Ramos (cell line): ENCODE data around the gene FHIT.

ENCODE experiments used
- in situ Hi-C: fragments of 300-500 bp; cut with MboI; formaldehyde crosslinking; loops from one replicate; pipeline ENCODE4 v1.14.3; 2022; ENCODE audit warnings: low sequenced_read_pairs; ENCODE audit not compliant: unreplicated experiment

The FHIT gene

DNA sequence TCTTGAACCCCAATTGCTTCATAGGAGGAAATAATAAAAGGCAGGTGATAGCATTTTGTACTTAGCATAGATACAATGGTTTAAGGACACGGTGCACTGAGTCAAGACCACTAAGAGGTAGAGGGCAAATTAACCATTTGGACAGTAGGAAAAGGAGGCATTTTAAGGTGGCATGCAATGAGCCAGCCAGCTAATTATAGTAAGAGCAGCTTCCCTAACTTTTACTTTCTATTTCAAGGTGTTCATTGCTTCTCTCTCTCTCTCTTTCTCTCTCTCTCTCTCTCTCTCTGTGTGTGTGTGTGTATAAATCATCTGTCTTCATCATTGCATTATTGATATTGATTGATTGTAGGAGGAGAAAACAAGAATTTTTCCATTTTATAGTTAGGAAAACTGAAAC lies 1461.0 kb downstream of the FHIT start:
- in situ Hi-C loops: no loop called here

DNA sequence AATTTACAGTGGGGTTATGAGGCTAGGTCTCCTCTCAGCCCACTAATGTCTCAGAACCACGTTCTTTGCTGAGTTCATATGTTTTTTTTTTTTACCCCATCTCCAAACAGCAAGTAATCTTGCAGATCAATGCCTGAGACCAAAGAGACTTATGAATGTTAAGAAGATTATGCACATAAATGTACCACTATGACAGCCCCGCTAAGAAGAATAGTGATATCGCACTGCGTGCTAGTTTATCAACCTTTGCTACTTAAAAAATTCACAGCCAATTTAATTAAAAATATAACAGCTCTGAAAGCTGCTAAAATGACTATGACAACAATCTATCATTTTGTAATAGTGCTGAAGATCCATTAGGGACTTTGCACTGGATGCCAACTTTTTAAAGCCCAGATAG lies 1462.5 kb downstream of the FHIT start:
- in situ Hi-C loops: no loop called here

DNA sequence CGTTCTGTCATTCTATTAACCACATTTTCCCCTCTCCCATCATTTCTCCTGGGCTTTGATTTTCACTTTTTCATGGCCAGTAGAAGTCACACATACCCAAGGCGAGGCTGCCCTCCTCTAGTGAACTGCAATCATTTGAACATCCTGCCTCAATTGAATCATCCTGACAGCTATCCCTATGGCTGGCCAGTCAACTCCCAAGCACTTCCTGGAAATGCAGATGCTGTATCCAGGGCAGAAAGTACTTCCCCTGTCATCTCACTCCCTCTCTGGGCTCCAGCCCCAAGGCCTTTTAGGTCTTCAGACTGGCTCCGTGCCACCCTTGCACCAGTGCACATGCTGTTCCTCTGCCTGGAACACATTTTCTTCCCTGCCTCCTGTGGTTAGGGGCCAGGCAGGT lies 1463.1 kb downstream of the FHIT start:
- in situ Hi-C loops: no loop called here

DNA sequence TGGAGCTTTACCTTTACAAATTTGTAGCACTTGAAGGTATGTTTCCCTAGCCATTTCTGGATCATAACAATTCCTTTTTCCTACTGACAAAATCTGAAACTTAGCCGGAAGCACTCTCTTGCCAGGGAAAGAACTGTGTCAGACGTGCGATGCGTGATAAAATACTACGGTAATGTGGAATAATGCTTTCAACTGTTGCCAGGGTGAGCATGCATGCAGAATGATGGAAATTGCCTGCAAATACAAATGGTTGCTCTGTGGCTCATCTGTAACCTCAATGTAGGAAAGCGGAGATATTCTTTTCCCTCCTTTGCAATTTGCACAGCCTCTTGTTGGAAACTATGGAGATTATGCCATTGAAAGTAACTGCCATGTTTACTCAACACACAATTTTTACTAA lies 1464.9 kb downstream of the FHIT start:
- in situ Hi-C loops: no loop called here

DNA sequence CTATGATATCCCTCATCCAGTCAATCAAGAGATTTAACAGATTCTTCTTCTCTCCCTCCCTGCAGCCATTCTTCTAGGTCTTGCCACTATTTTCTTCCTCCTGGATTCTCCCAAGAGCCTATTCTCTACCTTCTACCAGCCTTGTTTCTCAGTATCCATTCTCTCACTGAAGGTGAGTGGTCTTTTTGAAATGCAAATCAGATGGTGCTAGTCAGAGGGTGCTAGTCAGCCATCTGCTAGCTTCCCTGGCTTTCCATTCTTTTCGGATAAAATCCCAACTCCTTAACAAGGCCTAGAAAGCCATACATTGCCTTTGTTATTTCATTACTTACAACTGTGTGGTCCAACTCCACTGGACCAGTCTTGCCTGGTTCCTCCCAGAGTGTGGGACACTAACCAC lies 1467.1 kb downstream of the FHIT start:
- in situ Hi-C loops: no loop called here

DNA sequence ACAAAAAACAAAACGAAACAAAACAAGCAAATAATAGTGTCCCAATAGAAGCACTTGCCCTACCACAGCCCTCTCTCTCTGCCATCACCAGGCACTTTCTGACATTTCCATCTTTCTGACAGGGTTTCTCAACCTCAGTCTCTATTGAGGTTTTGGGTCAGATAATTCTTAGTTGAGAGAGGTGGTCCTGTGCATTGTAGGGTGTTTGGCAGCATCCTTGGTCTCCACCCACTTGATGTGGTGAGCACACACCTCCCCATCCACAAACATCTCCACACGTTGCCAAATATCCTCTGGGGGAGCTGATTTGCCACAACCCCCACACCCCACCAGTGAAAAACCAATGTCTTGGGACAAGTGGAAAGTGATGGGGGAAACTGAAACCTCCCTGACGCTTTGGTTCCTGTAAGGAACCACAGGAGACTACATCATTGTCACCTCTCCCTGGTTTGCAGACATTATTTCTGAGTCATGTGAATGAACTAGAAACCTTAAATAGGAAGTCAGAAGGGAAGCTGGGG lies 1467.7 kb downstream of the FHIT start:
- in situ Hi-C loops: no loop called here

DNA sequence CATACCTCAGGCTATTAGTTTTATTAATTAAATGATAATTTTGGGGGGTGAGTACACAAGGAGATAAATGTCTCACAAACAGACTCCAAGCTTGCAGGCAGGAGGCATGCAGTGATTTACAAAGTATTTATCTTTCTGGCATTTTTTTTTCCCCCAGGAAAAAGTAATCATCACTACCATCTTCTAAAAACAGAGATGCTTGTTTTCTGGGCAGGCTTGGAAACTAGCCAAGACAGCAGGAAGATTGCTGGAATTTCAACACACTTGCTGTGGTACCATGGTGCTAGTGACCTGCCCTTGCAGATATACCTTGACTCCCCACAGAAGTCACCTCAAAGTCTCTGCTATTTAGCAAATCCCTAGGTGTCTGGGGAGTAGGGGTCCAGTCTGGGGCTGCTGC lies 1468.6 kb downstream of the FHIT start:
- in situ Hi-C loops: no loop called here

DNA sequence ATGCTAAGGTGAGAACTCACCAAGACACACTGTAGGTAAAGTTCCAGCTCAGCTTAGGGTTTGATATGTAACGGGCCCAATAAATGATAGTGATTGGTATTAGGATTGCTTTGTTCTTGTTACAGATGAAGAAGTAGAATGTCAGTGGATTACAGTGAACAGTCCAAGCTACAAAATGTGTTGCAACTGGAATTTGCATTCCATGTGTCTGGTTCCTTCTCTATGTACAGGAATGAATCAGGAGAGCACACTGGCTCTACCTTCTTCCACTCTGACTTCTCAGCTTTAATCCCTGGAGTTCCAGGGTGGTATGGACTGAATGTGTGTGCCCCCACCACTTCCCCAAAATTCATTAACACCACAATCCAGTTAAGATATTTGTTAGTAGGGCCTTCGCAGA lies 1471.0 kb downstream of the FHIT start:
- in situ Hi-C loops: no loop called here

DNA sequence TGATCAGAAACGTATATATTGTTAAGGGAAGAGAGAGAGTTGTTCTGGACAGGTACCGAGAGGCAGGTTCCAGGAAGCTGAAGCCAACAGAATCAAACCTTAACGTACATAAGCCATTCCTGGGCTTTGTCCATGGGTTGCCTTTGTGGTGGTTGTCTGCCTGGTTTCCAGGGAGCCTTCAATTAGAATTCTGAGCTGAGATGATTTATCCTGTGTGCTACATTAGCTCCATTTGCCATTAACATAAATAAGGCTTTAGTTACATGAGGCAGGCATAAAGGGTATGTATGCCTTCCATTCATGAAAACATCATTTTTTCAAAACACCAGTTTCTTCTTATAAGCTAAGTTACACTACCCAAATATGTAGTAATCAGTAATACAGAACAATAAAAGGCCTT lies 1472.0 kb downstream of the FHIT start:
- in situ Hi-C loops: no loop called here

DNA sequence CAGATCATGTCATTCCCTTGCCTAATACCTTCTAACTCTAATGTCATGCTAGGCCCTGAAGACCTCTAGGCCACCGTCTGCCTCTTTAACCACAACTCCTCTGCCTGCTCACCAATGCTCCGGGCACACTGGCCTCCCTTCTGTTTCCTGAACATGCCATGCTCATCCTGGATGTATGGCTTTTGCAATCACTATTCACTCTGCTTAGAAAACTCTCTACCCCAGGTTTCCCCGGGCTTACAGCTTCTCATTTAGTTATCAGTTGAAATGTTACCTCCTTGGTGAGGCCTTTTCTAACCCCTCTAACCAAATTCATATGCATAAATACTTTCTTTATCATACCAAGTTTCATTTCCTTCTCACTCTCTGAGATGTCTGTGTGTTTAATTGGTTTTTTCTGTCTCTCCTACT lies 1473.6 kb downstream of the FHIT start:
- in situ Hi-C loops: no loop called here

DNA sequence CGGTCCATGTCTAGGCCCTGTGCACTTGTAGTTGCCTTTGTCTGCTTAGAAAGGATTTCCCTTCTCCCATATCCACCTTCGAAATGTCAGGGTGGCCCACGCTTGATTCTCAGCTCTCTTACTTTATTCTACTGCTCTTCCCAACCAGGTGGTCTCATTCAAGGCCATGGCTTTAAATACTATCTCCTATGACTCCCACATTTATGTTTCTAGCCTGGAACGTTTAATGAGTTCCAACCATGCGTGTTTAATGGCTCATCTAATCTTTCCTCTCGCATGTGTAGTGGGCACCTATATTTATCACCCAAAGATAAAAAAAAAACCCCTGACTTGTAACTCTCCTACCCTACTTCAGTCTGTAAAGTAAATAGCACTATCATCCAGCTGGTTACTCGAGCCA lies 1474.2 kb downstream of the FHIT start:
- in situ Hi-C loops: no loop called here

DNA sequence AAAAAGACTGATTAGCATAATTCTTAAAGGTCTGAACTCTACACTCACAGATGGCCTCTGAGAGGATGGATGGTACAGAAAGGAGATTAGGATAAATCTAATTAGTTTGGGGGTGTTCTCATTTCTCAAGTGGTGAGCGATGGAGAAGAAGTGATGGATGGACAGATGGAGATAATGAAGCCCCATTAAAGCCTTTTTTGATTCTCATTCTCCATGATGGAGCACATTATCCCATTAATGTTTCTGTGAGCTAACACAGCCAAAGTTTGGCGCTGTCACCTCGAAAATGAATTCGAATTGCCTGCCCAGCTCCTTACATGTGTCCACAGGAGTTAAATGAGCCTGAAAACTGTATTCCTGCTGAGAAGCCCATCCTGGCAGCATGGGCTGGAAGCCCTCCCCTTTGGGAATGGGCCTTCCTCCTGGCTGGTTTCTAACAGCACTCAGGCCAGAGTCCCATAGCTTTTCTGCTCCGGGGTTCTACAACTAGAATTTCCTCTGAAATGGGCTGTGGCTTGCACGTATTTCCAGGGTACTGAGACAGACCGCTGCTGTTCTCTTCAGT lies 1475.4 kb downstream of the FHIT start:
- in situ Hi-C loops: no loop called here

DNA sequence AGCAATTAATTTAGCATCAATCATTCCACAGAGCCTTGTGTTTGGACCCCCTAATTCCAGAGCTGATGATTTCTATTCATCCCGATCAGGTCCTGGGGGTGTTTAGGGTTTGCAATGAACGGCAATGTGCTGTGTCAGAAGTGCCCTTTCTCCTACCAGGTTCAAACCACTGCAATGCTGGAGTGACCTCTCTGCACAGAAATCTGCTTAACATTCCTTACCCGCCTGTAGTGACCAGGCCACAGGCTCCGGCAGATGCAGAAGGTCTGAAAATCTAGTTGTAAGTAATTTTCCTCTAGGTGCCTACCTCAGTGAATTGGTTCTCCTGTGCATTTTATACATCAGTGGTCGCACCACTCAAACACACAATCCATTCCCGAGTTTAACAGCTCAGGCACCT lies 1476.1 kb downstream of the FHIT start:
- in situ Hi-C loops: no loop called here

DNA sequence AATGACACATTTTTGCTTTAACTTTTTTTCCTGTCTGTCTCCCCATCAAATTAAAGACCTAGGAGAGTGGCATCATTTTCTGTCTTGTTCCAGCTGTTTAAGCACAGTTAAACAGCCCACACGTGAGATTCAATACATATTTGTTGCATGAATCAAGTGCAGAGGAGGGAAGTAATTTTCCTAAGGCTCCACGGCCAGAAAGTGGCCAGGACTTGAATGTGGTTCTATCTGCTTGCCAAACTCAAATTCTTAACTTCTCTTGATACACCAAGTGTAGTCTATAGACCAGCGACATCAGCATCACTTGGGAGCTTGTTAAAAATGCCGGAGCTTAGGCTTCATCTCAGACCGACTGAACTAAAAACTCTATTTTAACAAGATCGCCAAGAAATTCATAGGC lies 1476.6 kb downstream of the FHIT start:
- in situ Hi-C loops: no loop called here

DNA sequence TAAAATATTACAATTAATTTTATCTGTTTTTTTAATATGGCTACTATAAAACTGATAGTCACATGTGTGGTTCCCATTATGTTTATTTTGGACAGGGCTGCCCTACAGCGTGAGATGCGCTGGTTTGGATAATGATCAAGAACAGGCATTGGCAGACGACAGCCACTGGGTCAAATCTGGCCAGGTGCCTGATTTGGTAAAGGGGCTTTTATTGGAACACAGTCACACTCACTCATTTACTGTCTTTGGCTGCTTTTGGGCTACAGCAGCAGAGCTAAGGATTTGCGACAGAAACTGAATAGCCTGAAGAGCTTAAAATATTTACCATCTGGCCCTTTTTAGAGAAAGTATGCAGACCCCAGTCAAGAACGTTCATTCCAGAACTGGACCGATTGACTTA lies 1477.3 kb downstream of the FHIT start:
- in situ Hi-C loops: no loop called here

DNA sequence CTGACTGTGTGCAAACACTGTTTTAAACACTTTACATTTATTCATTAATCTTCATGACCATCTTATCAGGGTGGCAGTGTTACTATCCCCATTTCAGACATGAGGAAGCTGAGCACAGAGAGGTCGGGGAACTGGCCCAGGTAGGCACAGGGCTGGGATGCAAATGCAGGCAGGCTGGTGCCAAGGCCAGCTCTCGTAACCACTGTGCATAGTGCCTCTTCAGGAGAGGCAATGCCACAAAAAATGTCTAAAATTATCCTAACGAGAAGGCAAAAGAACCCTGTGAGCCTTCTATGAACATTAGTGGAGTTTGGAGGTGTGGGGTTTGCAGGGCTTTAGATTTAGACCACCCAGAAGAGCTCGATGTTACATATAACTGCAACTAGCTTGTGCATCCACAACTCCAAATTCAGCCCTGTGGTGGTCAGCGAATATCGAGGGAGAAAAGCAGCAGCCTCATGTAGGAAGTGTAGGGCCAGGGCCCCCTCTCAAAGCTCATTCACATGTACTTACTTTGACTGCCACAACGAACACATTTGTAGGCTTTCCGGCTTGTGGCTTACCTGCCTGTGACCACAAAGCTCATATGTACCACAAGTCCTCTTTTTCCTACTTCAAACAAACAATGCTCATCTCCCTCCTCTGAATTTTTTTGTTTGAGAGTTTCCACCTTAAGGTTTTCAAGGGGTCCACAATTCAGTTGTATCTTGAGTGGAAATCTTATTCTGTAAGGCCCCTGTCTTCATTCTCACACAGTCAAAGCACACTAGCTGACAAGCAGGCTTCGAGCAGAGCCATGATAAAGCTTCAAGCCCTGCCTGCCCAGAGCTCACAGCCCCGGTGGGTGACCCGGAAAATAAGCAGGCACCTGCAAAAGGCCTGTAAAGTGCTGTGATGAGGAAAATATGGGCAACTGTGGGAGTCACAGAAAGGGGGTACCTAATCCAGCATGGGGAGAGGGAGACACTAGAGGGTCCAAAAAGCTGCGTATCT lies 1478.5 kb downstream of the FHIT start:
- in situ Hi-C loops: no loop called here

DNA sequence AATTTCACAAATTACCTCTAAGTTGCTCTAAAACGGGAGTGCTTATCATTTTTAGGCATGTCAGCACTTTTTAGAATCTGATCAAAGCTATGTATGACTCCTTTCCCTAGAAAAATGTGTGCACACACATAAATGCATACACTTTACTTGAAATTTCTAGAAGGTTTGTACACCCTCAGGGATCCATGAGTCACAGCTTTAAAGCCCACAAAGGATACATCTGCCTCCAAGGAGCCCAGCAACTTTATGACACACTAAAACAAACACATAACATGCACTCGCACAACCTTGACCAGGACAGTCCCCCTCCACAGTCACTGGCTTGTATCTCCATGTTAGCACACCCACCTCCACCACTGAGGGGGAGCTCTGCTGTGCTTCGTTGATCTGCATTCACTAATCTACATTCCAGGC lies 1479.5 kb downstream of the FHIT start:
- in situ Hi-C loops: no loop called here

DNA sequence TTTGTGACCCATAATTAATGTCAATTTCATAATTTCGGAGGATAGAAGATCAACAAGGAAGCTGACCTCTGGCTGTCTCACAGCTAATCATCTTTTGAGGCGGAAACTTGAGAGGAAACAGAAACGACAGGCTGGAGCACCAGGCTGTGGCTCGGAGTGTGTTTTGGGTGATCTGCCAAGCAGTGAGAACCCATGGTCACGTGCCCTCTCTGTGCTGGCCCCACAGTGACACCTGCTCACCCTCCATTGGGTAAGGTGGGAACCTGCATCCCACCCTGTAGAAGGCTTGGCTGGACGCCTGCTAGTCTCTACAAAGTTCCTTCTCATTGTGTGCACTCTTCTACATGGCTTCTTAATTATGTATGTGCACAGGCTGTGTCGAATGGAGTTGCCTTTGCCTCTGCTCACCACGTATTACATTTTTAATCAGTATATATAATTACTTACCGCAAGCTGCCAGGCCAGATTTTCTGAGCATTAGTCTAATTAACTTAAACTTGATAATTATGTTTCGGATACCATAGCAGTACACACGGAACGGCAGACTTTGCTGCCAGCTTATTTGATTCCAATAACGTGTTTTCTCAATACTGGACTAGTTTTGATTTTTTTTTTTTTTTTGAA lies 1482.0 kb downstream of the FHIT start:
- in situ Hi-C loops: no loop called here

DNA sequence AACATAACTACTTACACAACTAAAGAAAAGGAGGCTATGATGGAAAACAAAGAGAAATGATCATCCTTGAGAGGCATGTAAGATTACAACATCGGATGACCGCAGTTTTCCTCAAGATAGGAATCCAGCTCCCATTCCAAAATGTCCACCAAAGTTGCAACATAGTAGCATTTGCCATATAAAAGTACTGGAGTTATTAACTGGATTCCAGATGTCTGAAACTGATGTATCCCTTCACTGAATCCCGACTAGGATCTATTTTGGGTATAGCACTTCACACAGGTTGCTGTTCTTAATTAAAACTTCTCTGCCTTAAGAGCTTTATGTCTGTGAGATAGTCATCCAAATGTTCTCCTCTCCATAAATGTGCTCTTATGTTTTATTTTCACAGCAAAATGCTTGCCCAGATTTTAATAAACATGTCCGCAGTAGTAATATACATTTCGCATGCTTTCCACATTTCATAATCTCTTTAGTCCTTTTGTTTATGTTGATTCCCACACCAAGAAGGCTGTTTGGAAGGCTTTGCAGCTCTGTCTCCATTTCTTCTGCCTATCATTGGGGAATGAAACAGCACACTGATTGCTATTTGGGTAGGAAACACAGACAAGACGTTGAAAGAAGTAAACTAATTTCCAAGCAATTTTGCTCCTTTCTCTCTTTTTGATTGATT lies 1484.9 kb downstream of the FHIT start:
- in situ Hi-C loops: no loop called here

DNA sequence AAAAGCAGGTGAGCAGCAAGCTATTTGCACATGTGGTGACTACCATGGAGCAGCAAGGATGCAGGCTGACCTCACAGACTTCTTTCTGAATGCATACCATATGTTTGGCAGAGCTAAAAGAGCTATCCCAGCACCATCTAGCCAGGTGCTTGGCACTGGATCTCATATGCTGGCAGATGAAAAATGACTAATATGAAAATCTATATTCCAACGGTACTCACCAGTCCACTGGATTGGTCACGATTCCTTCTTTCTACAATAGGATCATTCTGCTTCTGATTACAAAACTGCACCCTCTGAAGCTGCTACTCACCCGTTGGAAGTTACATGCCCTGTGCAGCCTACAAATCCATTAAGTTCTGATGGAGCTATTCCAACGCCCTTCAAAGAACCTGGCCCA lies 1487.1 kb downstream of the FHIT start:
- in situ Hi-C loops: no loop called here

DNA sequence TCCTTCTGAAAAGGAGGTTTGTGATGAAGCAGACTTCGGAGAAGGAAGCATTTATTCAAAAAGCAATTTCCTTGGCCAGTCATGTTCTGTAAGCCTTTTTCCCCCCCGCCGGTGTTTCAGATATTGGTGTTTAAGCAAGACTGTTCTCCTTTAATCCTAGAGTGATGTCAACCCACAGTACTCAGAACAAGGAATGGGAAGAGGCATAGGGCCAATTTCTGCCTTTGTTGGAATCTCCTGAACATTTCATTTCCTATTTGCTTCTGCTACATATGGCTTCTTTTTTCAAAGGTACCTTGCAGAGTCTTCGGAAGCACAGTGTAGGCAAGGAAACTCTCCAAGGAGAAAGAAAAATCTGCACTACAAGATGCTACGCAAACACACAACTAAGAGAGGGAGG lies 1488.3 kb downstream of the FHIT start:
- in situ Hi-C loops: no loop called here
